Neural cell (in vitro differentiated cells): ENCODE results near the gene TAF3. TPM values are rescaled to one million over a fixed set of nuclear protein-coding genes. Genes with fewer than 3 reads are reported as not detected.

Experiments
- H2AFZ ChIP-seq: fragments of 200-600, 300-800 bp; sonication (generic), shearing (Covaris generic); 2 replicates; pipeline ENCODE4 v1.6.0; 2014; ENCODE audit warnings: low read depth, mild to moderate bottlenecking, antibody characterized with exemption, low read length, moderate library complexity
- H3F3A ChIP-seq: fragments of 200-600 bp; shearing (Covaris generic); 2 replicates; pipeline ENCODE4 v1.6.1; 2016; ENCODE audit warnings: mild to moderate bottlenecking, moderate library complexity, mixed read lengths, antibody characterized with exemption, low read length; ENCODE audit not compliant: insufficient read depth, poor library complexity, severe bottlenecking
- H3K27ac ChIP-seq: fragments of 200-600, 300-800 bp; sonication (generic), shearing (Covaris generic); 2 replicates; pipeline ENCODE4 v1.5.1; 2014; ENCODE audit warnings: mild to moderate bottlenecking, low read length, moderate library complexity
- H3K27me3 ChIP-seq: fragments of 300-800, 200-600 bp; sonication (generic), shearing (Covaris generic); 2 replicates; pipeline ENCODE4 v1.6.0; 2014; ENCODE audit warnings: mild to moderate bottlenecking, low read depth, low read length, moderate library complexity; ENCODE audit not compliant: insufficient read depth
- H3K36me3 ChIP-seq: fragments of 300-800, 200-600 bp; sonication (generic), shearing (Covaris generic); 2 replicates; pipeline ENCODE4 v1.5.1; 2014; ENCODE audit warnings: mild to moderate bottlenecking, antibody characterized with exemption, low read length, moderate library complexity; ENCODE audit not compliant: insufficient read depth
- H3K4me2 ChIP-seq: fragments of 300-800, 200-600 bp; sonication (generic), shearing (Covaris generic); 2 replicates; pipeline ENCODE4 v1.6.0; 2014; ENCODE audit warnings: mild to moderate bottlenecking, low read length
- H3K4me3 ChIP-seq: fragments of 300-800, 200-600 bp; sonication (generic), shearing (Covaris generic); 2 replicates; pipeline ENCODE4 v1.5.1; 2014; ENCODE audit warnings: mild to moderate bottlenecking, low read length, moderate library complexity
- H3K79me2 ChIP-seq: fragments of 200-600 bp; shearing (Covaris generic); replicated peaks from 2 replicates; pipeline ENCODE4 v1.6.0; 2014; ENCODE audit warnings: mild to moderate bottlenecking, low read length, moderate library complexity; ENCODE audit not compliant: insufficient read depth
- H3K9ac ChIP-seq: fragments of 300-800, 200-600 bp; sonication (generic), shearing (Covaris generic); 2 replicates; pipeline ENCODE4 v1.6.1; 2016; ENCODE audit warnings: mild to moderate bottlenecking, low read length, mixed read lengths
- H3K9me2 ChIP-seq: fragments of 200-600 bp; shearing (Covaris generic); 2 replicates; pipeline ENCODE4 v1.6.1; 2016; ENCODE audit warnings: mild to moderate bottlenecking, low read length, mixed read lengths; ENCODE audit not compliant: insufficient read depth
- H3K9me3 ChIP-seq: fragments of 200-600, 300-800 bp; sonication (generic), shearing (Covaris generic); 2 replicates; pipeline ENCODE4 v1.6.1; 2016; ENCODE audit warnings: mild to moderate bottlenecking, mixed run types, low read length, moderate library complexity, mixed read lengths
- H4K20me1 ChIP-seq: fragments of 200-600 bp; shearing (Covaris generic); 2 replicates; pipeline ENCODE4 v1.6.1; 2016; ENCODE audit warnings: mild to moderate bottlenecking, mixed run types; ENCODE audit not compliant: insufficient read depth
- EP300 ChIP-seq: fragments of 450-650 bp; conservative IDR thresholded peaks from 2 replicates; pipeline ENCODE4 v1.6.1; 2014; ENCODE audit warnings: antibody characterized with exemption, mild to moderate bottlenecking, moderate library complexity; ENCODE audit not compliant: poor library complexity, severe bottlenecking
- EZH2 ChIP-seq: fragments of 200-600, 300-800 bp; shearing (Covaris generic), sonication (generic); IDR thresholded peaks from 2 replicates; pipeline ENCODE4 v1.6.1; 2014; ENCODE audit warnings: antibody characterized with exemption, low read length, borderline replicate concordance, mild to moderate bottlenecking; ENCODE audit not compliant: insufficient read depth, poor library complexity, severe bottlenecking
- MXI1 ChIP-seq: fragments of 450-650 bp; conservative IDR thresholded peaks from 2 replicates; pipeline ENCODE4 v1.6.1; 2014; ENCODE audit warnings: antibody characterized with exemption, mild to moderate bottlenecking; ENCODE audit not compliant: poor library complexity, severe bottlenecking
- POLR2AphosphoS5 ChIP-seq: IDR thresholded peaks from 2 replicates; pipeline ENCODE4 v1.6.1; 2012
- RAD21 ChIP-seq: fragments of 450-650 bp; conservative IDR thresholded peaks from 2 replicates; pipeline ENCODE4 v1.6.1; 2014; ENCODE audit warnings: antibody characterized with exemption, mild to moderate bottlenecking, moderate library complexity
- SMC3 ChIP-seq: fragments of 450-650 bp; conservative IDR thresholded peaks from 2 replicates; pipeline ENCODE4 v1.6.1; 2014; ENCODE audit warnings: antibody characterized with exemption, mild to moderate bottlenecking, moderate library complexity; ENCODE audit not compliant: poor library complexity
- TAF1 ChIP-seq: IDR thresholded peaks from 2 replicates; pipeline ENCODE4 v1.6.1; 2012; ENCODE audit warnings: low read depth
- polyA plus RNA-seq: library from polyadenylated mRNA; depleted of rRNA; stranded (reverse); fragments of >200 nt; gene quantifications from 2 replicates; pipeline ENCODE4 v1.2.3, GENCODE V29; 2014
- TF ChIP-seq, protein P1 (sequence below): fragments of 450-650 bp; IDR thresholded peaks from 2 replicates; pipeline ENCODE4 v1.5.1; 2014; ENCODE audit warnings: antibody characterized with exemption, mild to moderate bottlenecking, moderate library complexity; ENCODE audit not compliant: poor library complexity, severe bottlenecking
- TF ChIP-seq, protein P2 (sequence below): IDR thresholded peaks from 2 replicates; pipeline ENCODE4 v1.6.1; 2012; ENCODE audit warnings: borderline replicate concordance

Gene TAF3
- polyA plus RNA-seq, 1 donor from 2014 or later: 2.0 TPM

DNA sequence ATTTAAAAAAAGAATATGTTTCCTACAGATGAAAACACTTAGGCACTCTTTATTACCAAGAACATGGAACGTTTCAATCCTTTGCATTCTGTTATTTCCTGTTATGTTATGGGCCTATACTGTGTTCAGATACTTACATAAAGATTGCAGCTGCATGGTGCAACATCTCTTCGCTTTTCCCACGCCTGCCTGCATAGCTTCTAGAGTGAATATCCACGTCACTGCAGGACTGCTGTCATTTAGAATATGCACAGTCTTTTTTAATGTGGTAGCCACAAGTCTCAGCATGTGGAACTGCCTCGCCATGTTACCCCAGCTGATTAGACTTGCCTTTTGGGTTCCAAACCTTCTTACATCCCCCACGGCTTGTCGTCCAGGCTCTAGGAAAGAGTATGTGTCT, 166.6 kb downstream of the TAF3 start:
- Histone ChIP-seq H3F3A (no peaks in the 10 kb centered on the region), H4K20me1 (no peaks in the 10 kb centered on the region), H3K79me2 (no peaks in the 10 kb centered on the region), H2AFZ (no peak overlapping the region), H3K4me2 (no peak overlapping the region), H3K9ac (no peak overlapping the region), H3K27ac (no peak overlapping the region), H3K9me2 (no peaks in the 10 kb centered on the region), H3K9me3 (no peaks in the 10 kb centered on the region), H3K4me3 (no peak overlapping the region), H3K27me3 (no peaks in the 10 kb centered on the region), H3K36me3 (no peaks in the 10 kb centered on the region)
- TF ChIP-seq, protein P1, sequence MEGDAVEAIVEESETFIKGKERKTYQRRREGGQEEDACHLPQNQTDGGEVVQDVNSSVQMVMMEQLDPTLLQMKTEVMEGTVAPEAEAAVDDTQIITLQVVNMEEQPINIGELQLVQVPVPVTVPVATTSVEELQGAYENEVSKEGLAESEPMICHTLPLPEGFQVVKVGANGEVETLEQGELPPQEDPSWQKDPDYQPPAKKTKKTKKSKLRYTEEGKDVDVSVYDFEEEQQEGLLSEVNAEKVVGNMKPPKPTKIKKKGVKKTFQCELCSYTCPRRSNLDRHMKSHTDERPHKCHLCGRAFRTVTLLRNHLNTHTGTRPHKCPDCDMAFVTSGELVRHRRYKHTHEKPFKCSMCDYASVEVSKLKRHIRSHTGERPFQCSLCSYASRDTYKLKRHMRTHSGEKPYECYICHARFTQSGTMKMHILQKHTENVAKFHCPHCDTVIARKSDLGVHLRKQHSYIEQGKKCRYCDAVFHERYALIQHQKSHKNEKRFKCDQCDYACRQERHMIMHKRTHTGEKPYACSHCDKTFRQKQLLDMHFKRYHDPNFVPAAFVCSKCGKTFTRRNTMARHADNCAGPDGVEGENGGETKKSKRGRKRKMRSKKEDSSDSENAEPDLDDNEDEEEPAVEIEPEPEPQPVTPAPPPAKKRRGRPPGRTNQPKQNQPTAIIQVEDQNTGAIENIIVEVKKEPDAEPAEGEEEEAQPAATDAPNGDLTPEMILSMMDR: no peak
- TF ChIP-seq POLR2AphosphoS5 (no peak), MXI1 (no peak), RAD21 (no peak), SMC3 (no peak), EZH2 (no peak), EP300 (no peak), TAF1 (no peak)
- TF ChIP-seq, protein P2, sequence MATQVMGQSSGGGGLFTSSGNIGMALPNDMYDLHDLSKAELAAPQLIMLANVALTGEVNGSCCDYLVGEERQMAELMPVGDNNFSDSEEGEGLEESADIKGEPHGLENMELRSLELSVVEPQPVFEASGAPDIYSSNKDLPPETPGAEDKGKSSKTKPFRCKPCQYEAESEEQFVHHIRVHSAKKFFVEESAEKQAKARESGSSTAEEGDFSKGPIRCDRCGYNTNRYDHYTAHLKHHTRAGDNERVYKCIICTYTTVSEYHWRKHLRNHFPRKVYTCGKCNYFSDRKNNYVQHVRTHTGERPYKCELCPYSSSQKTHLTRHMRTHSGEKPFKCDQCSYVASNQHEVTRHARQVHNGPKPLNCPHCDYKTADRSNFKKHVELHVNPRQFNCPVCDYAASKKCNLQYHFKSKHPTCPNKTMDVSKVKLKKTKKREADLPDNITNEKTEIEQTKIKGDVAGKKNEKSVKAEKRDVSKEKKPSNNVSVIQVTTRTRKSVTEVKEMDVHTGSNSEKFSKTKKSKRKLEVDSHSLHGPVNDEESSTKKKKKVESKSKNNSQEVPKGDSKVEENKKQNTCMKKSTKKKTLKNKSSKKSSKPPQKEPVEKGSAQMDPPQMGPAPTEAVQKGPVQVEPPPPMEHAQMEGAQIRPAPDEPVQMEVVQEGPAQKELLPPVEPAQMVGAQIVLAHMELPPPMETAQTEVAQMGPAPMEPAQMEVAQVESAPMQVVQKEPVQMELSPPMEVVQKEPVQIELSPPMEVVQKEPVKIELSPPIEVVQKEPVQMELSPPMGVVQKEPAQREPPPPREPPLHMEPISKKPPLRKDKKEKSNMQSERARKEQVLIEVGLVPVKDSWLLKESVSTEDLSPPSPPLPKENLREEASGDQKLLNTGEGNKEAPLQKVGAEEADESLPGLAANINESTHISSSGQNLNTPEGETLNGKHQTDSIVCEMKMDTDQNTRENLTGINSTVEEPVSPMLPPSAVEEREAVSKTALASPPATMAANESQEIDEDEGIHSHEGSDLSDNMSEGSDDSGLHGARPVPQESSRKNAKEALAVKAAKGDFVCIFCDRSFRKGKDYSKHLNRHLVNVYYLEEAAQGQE: no peak

DNA sequence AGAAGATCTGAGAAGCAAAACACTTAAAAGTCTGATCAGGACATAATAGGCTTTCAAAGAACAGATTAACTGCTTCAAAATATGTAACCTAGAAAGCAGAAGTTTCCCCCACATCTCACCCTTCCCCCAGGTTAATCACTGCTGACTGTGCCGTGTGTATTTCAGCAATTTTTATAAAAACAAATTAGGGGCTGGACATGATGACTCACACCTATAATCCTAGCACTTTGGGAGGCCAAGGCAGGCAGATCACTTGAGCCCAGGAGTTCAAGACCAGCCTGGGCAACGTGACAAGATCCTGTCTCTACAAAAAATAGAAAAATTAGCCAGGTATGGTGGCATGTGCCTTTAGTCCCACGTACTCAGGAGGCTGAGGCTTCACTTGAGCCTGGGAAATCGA, 168.5 kb downstream of the TAF3 start:
- H3K27me3 ChIP-seq: no peaks in the 10 kb centered on the region
- no peak overlapping the region for H2AFZ ChIP-seq
- H3F3A ChIP-seq: no peaks in the 10 kb centered on the region
- H3K36me3 ChIP-seq: no peaks in the 10 kb centered on the region
- no peak overlapping the region for H3K4me3 ChIP-seq
- H3K27ac ChIP-seq: no peak overlapping the region
- no peaks in the 10 kb centered on the region for H3K9me3 ChIP-seq
- no peaks in the 10 kb centered on the region for H3K9me2 ChIP-seq
- no peak for TF ChIP-seq EZH2
- TF ChIP-seq, protein P1: no peak
- H3K79me2 ChIP-seq: no peaks in the 10 kb centered on the region
- no peak overlapping the region for H3K9ac ChIP-seq
- H4K20me1 ChIP-seq: no peaks in the 10 kb centered on the region
- no peak overlapping the region for H3K4me2 ChIP-seq
